Measurements from ENCODE around the gene MCM8.

- TF ChIP-seq CTCF (IDR thresholded peaks at IDR 0.05) (no peak), POLR2A (IDR thresholded peaks at IDR 0.05) (no peak)
Observed at GRCh38 chr20:5914859-5915258, 35.6 kb upstream of the MCM8 start.
